Measurements from ENCODE around the gene ATF6.

Gene ATF6

GRCh38 chr1:161946071-161946987, 180.2 kb downstream of the ATF6 start:
- no peak overlapping the region for H3K4me3 ChIP-seq (ENCODE audit: low read depth, low read length)
- no peak for DNase-seq (ENCODE audit: low read depth)
- no peak for TF ChIP-seq CTCF (IDR thresholded peaks at IDR 0.05; ENCODE audit: insufficient read depth, low read depth, low read length, missing control alignments)

GRCh38 chr1:161948435-161948834, 182.3 kb downstream of the ATF6 start:
- no peak for TF ChIP-seq CTCF (IDR thresholded peaks at IDR 0.05; ENCODE audit: insufficient read depth, low read depth, low read length, missing control alignments)
- DNase-seq (ENCODE audit: low read depth), result no peak

GRCh38 chr1:161949548-161949947, 183.4 kb downstream of the ATF6 start:
- TF ChIP-seq CTCF (IDR thresholded peaks at IDR 0.05; ENCODE audit: insufficient read depth, low read depth, low read length, missing control alignments), result no peak
- H3K4me3 ChIP-seq (ENCODE audit: low read depth, low read length), result no peak overlapping the region
- DNase-seq (ENCODE audit: low read depth), result no peak

More at GRCh38 chr1:161948435-161948834, 182.3 kb downstream of the ATF6 start:
- no peak overlapping the region for H3K4me3 ChIP-seq (ENCODE audit: low read depth, low read length)

GRCh38 chr1:161950377-161950776, 184.3 kb downstream of the ATF6 start:
- no peak overlapping the region for H3K4me3 ChIP-seq (ENCODE audit: low read depth, low read length)
- no peak for DNase-seq (ENCODE audit: low read depth)
- TF ChIP-seq CTCF (IDR thresholded peaks at IDR 0.05; ENCODE audit: insufficient read depth, low read depth, low read length, missing control alignments), result no peak

- H3K4me3 ChIP-seq (ENCODE audit: low read depth, low read length), result no peak overlapping the region
- no peak for DNase-seq (ENCODE audit: low read depth)
- no peak for TF ChIP-seq CTCF (IDR thresholded peaks at IDR 0.05; ENCODE audit: insufficient read depth, low read depth, low read length, missing control alignments)
Measured at GRCh38 chr1:161951646-161952045, 185.5 kb downstream of the ATF6 start.

- no peak overlapping the region for H3K4me3 ChIP-seq (ENCODE audit: low read depth, low read length)
- TF ChIP-seq CTCF (IDR thresholded peaks at IDR 0.05; ENCODE audit: insufficient read depth, low read depth, low read length, missing control alignments), result no peak
- DNase-seq (ENCODE audit: low read depth), result no peak
Measured at GRCh38 chr1:161952607-161953172, 186.6 kb downstream of the ATF6 start.
